Upper lobe of right lung (tissue), 1 donor: ENCODE measurements around the gene OSBP2. TPM values are rescaled to one million over a fixed set of nuclear protein-coding genes. Genes with fewer than 3 reads are reported as not detected.

Experiments used
- ATAC-seq: fragments of 200-7000 bp; cut with Tn5 transposase; one replicate; pipeline ENCODE4 v1.9.1; 2020; ENCODE audit warnings: mild to moderate bottlenecking, moderate library complexity
- DNase-seq: peaks from one replicate; pipeline ENCODE4 v3.0.0-alpha.2; 2020
- H3K27ac ChIP-seq: fragments of 200-600 bp; one replicate; pipeline ENCODE4 v1.8.0; 2022
- H3K27me3 ChIP-seq: fragments of 200-600 bp; one replicate; pipeline ENCODE4 v1.8.0; 2022; ENCODE audit warnings: mild to moderate bottlenecking
- H3K36me3 ChIP-seq: fragments of 200-600 bp; one replicate; pipeline ENCODE4 v1.8.0; 2022
- H3K4me1 ChIP-seq: fragments of 200-600 bp; one replicate; pipeline ENCODE4 v1.8.0; 2022
- H3K4me3 ChIP-seq: fragments of 200-600 bp; one replicate; pipeline ENCODE4 v1.8.0; 2022; ENCODE audit warnings: mild to moderate bottlenecking
- H3K9me3 ChIP-seq: fragments of 200-600 bp; one replicate; pipeline ENCODE4 v1.8.0; 2022
- CTCF ChIP-seq: fragments of 200-600 bp; IDR thresholded peaks from one replicate; pipeline ENCODE4 v1.8.0; 2022; ENCODE audit warnings: antibody characterized with exemption
- intact Hi-C: fragments of 100-400 bp; cut with DNase I; formaldehyde crosslinking; loops from one replicate; pipeline ENCODE4 v1.11.0; 2022
- total RNA-seq: library from RNA; stranded (reverse); fragmentation: NEBNext Ultra II Directional; extraction: Animal tissue kit (Norgen Biotek cat#: 25700); gene quantifications from one replicate; pipeline ENCODE4 v1.2.1, GENCODE V29; 2021
- donor health status: DM: no; HTN: yes; CAD: no; lungs with severe emphysema.

OSBP2 gene
- total RNA-seq, 1 donor from 2014 or later: 6.0 TPM

GRCh38 chr22:30879415-30879797, 184.7 kb downstream of the OSBP2 start:
- no peak overlapping the region for H3K27ac ChIP-seq
- no peak for TF ChIP-seq CTCF
- no peak for ATAC-seq
- no peaks in the 10 kb centered on the region for H3K27me3 ChIP-seq
- no peaks in the 10 kb centered on the region for H3K4me1 ChIP-seq
- intact Hi-C loops: no loop called here
- no peaks in the 10 kb centered on the region for H3K9me3 ChIP-seq
- no peaks in the 10 kb centered on the region for H3K36me3 ChIP-seq
- H3K4me3 ChIP-seq: no peak overlapping the region
- peak; percentile 40 for DNase-seq

- H3K4me1 ChIP-seq: no peaks in the 10 kb centered on the region
Measured at GRCh38 chr22:30880181-30880601, 185.5 kb downstream of the OSBP2 start.

GRCh38 chr22:30880847-30881246, 186.2 kb downstream of the OSBP2 start:
- no peaks in the 10 kb centered on the region for H3K27me3 ChIP-seq
- ATAC-seq (no peak), DNase-seq (peak; percentile 61)
- no peak for TF ChIP-seq CTCF
- H3K27ac ChIP-seq: no peak overlapping the region
- no peaks in the 10 kb centered on the region for H3K36me3 ChIP-seq
- H3K9me3 ChIP-seq: no peaks in the 10 kb centered on the region
- H3K4me3 ChIP-seq: no peak overlapping the region
- intact Hi-C loops: loop anchor here (10.0 kb wide), 1 partner anchor 116 kb away; no protein-coding TSS in a partner anchor
- no peaks in the 10 kb centered on the region for H3K4me1 ChIP-seq

More at GRCh38 chr22:30880181-30880601, 185.5 kb downstream of the OSBP2 start:
- TF ChIP-seq CTCF: no peak
- H3K4me3 ChIP-seq: no peak overlapping the region
- DNase-seq (peak; percentile 37), ATAC-seq (no peak)
- H3K27me3 ChIP-seq: no peaks in the 10 kb centered on the region
- H3K36me3 ChIP-seq: no peaks in the 10 kb centered on the region
- H3K27ac ChIP-seq: no peak overlapping the region
- intact Hi-C loops: loop anchor here (10.0 kb wide), 1 partner anchor 115 kb away; no protein-coding TSS in a partner anchor
- H3K9me3 ChIP-seq: no peaks in the 10 kb centered on the region

- no peaks in the 10 kb centered on the region for H3K27me3 ChIP-seq
- no peak for TF ChIP-seq CTCF
- DNase-seq (peak; percentile 47), ATAC-seq (no peak)
- H3K4me1 ChIP-seq: no peaks in the 10 kb centered on the region
- H3K27ac ChIP-seq: no peak overlapping the region
- intact Hi-C loops: loop anchor here (10.0 kb wide), 1 partner anchor 117 kb away; no protein-coding TSS in a partner anchor
- H3K36me3 ChIP-seq: no peaks in the 10 kb centered on the region
- H3K4me3 ChIP-seq: no peak overlapping the region
- H3K9me3 ChIP-seq: no peaks in the 10 kb centered on the region
Measured at GRCh38 chr22:30881361-30882183, 186.9 kb downstream of the OSBP2 start.

GRCh38 chr22:30882184-30882717, 187.6 kb downstream of the OSBP2 start:
- Histone ChIP-seq H3K27ac (no peak overlapping the region), H3K4me1 (no peaks in the 10 kb centered on the region), H3K27me3 (no peaks in the 10 kb centered on the region), H3K4me3 (no peak overlapping the region), H3K9me3 (no peaks in the 10 kb centered on the region), H3K36me3 (no peaks in the 10 kb centered on the region)
- DNase-seq: peak; percentile 23
- no peak for TF ChIP-seq CTCF
- ATAC-seq: no peak
- intact Hi-C loops: loop anchor here (10.0 kb wide), 1 partner anchor 117 kb away; no protein-coding TSS in a partner anchor
